Spinal cord (tissue), 4 donors: ENCODE data around the gene IGDCC3. TPM values are rescaled to one million over a fixed set of nuclear protein-coding genes. Genes with fewer than 3 reads are reported as not detected.
A peak's percentile ranks its signal among the peaks of the same experiment; 100 is the strongest.

Source experiments
- polyA plus RNA-seq, 2 donors: library from polyadenylated mRNA; unstranded; fragments of 120-200 nt; gene quantifications; one replicate each; pipeline ENCODE4 v1.2.1, GENCODE V29; 2013; ENCODE audit not compliant: insufficient read length in 2 of 2
- small RNA-seq: library from RNA; depleted of rRNA; stranded (forward); fragments of <200 nt; gene quantifications from one replicate; pipeline ENCODE3, GENCODE V24; 2014; ENCODE audit warnings: low replicate concordance
- total RNA-seq, 2 donors: library from RNA; depleted of rRNA in 1 of 2; stranded (reverse); fragments of 120-200 nt in 1 of 2; fragments of >200 nt in 1 of 2; gene quantifications; one replicate each; pipeline versions ENCODE4 v1.2.3 to v1.2.4, GENCODE V29; 2013 to 2014

IGDCC3 gene
- total and polyA plus RNA-seq, 4 donors: 3.6 to 20.7 (median 10.9) TPM

Small RNA genes within 50 kb of the gene (small RNA-seq; reads per million reads assigned to genes)
- gene RNU5A-1 (374,174 reads per million, percentile 100 among the genes with 10 or more reads in this experiment), gene RNU5B-1 (119,744 reads per million, percentile 100 among the genes with 10 or more reads in this experiment), gene SNORA24B (0.18 reads per million)

Other genes starting within 250 kb of the IGDCC3 start
- 10 to 100 TPM; 12.7 to 16.7 TPM for gene PDCD7, start 244.2 kb downstream of the IGDCC3 start, total RNA-seq
- gene PDCD7, start 244.2 kb downstream of the IGDCC3 start, polyA plus RNA-seq: 10 to 100 TPM; 24.1 to 27.8 TPM
- 10 to 100 TPM; 48.5 to 55.2 TPM for gene CLPX, start 192.7 kb downstream of the IGDCC3 start, total RNA-seq
- 10 to 100 TPM; 45.2 to 46.6 TPM for gene CLPX, start 192.7 kb downstream of the IGDCC3 start, polyA plus RNA-seq
- under 1 TPM; 0.89 to 0.94 TPM for gene CILP, start 166.5 kb downstream of the IGDCC3 start, total RNA-seq
- gene CILP, start 166.5 kb downstream of the IGDCC3 start, polyA plus RNA-seq: 1 to 10 TPM in 1 of 2 donors, under 1 TPM in 1; 0.87 to 1.2 TPM
- 10 to 100 TPM in 1 of 2 donors, 1 to 10 TPM in 1; 5.0 to 10.6 TPM for gene PARP16, start 91.1 kb downstream of the IGDCC3 start, total RNA-seq
- gene PARP16, start 91.1 kb downstream of the IGDCC3 start, polyA plus RNA-seq: 10 to 100 TPM; 11.7 to 17.1 TPM
- 10 to 100 TPM in 1 of 2 donors, not detected in 1; 68.7 TPM for gene RNU5A-1, start 82.0 kb downstream of the IGDCC3 start, total RNA-seq
- not detected for gene RNU5A-1, start 82.0 kb downstream of the IGDCC3 start, polyA plus RNA-seq
- gene RNU5B-1, start 73.3 kb downstream of the IGDCC3 start, total RNA-seq: 10 to 100 TPM in 1 of 2 donors, not detected in 1; 78.5 TPM
- gene RNU5B-1, start 73.3 kb downstream of the IGDCC3 start, polyA plus RNA-seq: not detected
- gene IGDCC4, start 44.9 kb upstream of the IGDCC3 start, total RNA-seq: 10 to 100 TPM; 13.1 to 15.1 TPM
- 10 to 100 TPM; 26.8 to 30.3 TPM for gene IGDCC4, start 44.9 kb upstream of the IGDCC3 start, polyA plus RNA-seq
- gene DPP8, start 139.7 kb upstream of the IGDCC3 start, total RNA-seq: 100 to 1,000 TPM in 1 of 2 donors, 10 to 100 TPM in 1; 38.0 to 106 TPM
- 10 to 100 TPM; 30.3 to 38.2 TPM for gene DPP8, start 139.7 kb upstream of the IGDCC3 start, polyA plus RNA-seq
- 100 to 1,000 TPM; 167 to 239 TPM for gene HACD3, start 152.5 kb upstream of the IGDCC3 start, total RNA-seq
- gene HACD3, start 152.5 kb upstream of the IGDCC3 start, polyA plus RNA-seq: 100 to 1,000 TPM; 147 to 169 TPM
- 10 to 100 TPM; 24.4 to 26.3 TPM for gene INTS14, start 233.1 kb upstream of the IGDCC3 start, total RNA-seq
- 10 to 100 TPM; 27.3 to 30.0 TPM for gene INTS14, start 233.1 kb upstream of the IGDCC3 start, polyA plus RNA-seq
- 10 to 100 TPM in 1 of 2 donors, 1 to 10 TPM in 1; 4.2 to 12.1 TPM for gene SLC24A1, start 243.9 kb upstream of the IGDCC3 start, total RNA-seq
- gene SLC24A1, start 243.9 kb upstream of the IGDCC3 start, polyA plus RNA-seq: 1 to 10 TPM; 5.7 to 6.4 TPM